GM12878 (cell line): ENCODE data around the gene ANXA4. TPM values are rescaled to one million over a fixed set of nuclear protein-coding genes. Genes with fewer than 3 reads are reported as not detected.

Experiments used
- ATAC-seq: fragments of 200-7000 bp; cut with Tn5 transposase; 3 replicates; pipeline ENCODE4 v1.9.1; 2020; ENCODE audit warnings: mild to moderate bottlenecking, moderate library complexity
- BruUV-seq: library from RNA; stranded (reverse); fragments of 400-500 nt; replicated peaks from 2 replicates; lab custom pipeline; 2021; lab: Mats Ljungman, UMichigan
- CTCF ChIA-PET: fragments of 300-600 bp; sonication (Branson Sonifier 250); formaldehyde crosslinking; extraction: SDS; loops from one replicate; lab custom pipeline; 2021; ENCODE audit warnings: inconsistent platforms; lab: Yijun Ruan, JAX
- POLR2A ChIA-PET: fragments of 350-600 bp; formaldehyde crosslinking; extraction: SDS; loops from one replicate; lab custom pipeline; 2021; ENCODE audit warnings: inconsistent platforms; lab: Charles Lee
- RAD21 ChIA-PET: fragments of 300-600 bp; sonication (Branson Sonifier 250); formaldehyde crosslinking; loops from one replicate; lab custom pipeline; 2023; ENCODE audit warnings: antibody characterized with exemption; ENCODE audit not compliant: unreplicated experiment; lab: Charles Lee
- SMC1A ChIA-PET: fragments of 300-600 bp; sonication (Branson Sonifier 250); formaldehyde crosslinking; loops from one replicate; lab custom pipeline; 2023; ENCODE audit not compliant: unreplicated experiment, uncharacterized antibody; lab: Charles Lee
- DNase-seq: peaks from one replicate; pipeline ENCODE4 v3.0.0-alpha.2; 2011; ENCODE audit warnings: low read depth, low spot score
- FAIRE-seq: peaks from 3 replicates; lab custom pipeline; 2011; peaks lifted over from hg19 to GRCh38; lab: Jason Lieb, UNC
- H2AFZ ChIP-seq: 2 replicates; pipeline ENCODE4 v1.6.0; 2011; ENCODE audit warnings: low read depth, low read length, control low read depth; ENCODE audit not compliant: control insufficient read depth
- H3K27ac ChIP-seq: 2 replicates; pipeline ENCODE4 v1.5.1; 2011; ENCODE audit warnings: control low read depth; ENCODE audit not compliant: control insufficient read depth, insufficient read depth
- H3K27me3 ChIP-seq, 2 experiments: replicated peaks in 1 of 2; 2 replicates each; pipeline versions ENCODE4 v1.6.0 to v1.6.1; 2011; ENCODE audit warnings: low read length in 1 of 2; ENCODE audit not compliant: control insufficient read depth in 2 of 2, insufficient read depth in 2 of 2
- H3K36me3 ChIP-seq, 2 experiments: 2 replicates each; pipeline ENCODE4 v1.5.1; 2011; ENCODE audit warnings: low read length in 1 of 2; ENCODE audit not compliant: control insufficient read depth in 2 of 2, insufficient read depth in 2 of 2
- H3K4me1 ChIP-seq: 2 replicates; pipeline ENCODE4 v1.6.1; 2011; ENCODE audit warnings: mild to moderate bottlenecking, low read length, moderate library complexity, mixed read lengths; ENCODE audit not compliant: control insufficient read depth, insufficient read depth
- H3K4me2 ChIP-seq: 2 replicates; pipeline ENCODE4 v1.6.0; 2011; ENCODE audit warnings: control low read depth; ENCODE audit not compliant: control insufficient read depth, insufficient read depth
- H3K4me3 ChIP-seq: fragments of 200-600 bp; sonication (generic); 2 replicates; pipeline ENCODE4 v1.5.1; 2016
- H3K79me2 ChIP-seq: 2 replicates; pipeline ENCODE4 v1.6.0; 2011; ENCODE audit warnings: low read length; ENCODE audit not compliant: control insufficient read depth, insufficient read depth
- H3K9ac ChIP-seq: 2 replicates; pipeline ENCODE4 v1.8.0; 2011; ENCODE audit warnings: low read length, control low read depth, mixed read lengths; ENCODE audit not compliant: control insufficient read depth, insufficient read depth
- H3K9me3 ChIP-seq: replicated peaks from 3 replicates; pipeline ENCODE4 v1.5.1; 2011; ENCODE audit warnings: mild to moderate bottlenecking, low read length; ENCODE audit not compliant: control insufficient read depth, insufficient read depth
- H4K20me1 ChIP-seq: 2 replicates; pipeline ENCODE4 v1.6.0; 2011; ENCODE audit not compliant: control insufficient read depth, insufficient read depth
- CBX3 ChIP-seq: fragments of 200-600 bp; sonication (generic); IDR thresholded peaks from 2 replicates; pipeline ENCODE4 v1.6.1; 2016; ENCODE audit warnings: low read depth, borderline replicate concordance
- CHD1 ChIP-seq: IDR thresholded peaks from 2 replicates; pipeline ENCODE4 v1.6.1; 2012; ENCODE audit warnings: low read depth, low read length, improper control_type of control experiment
- CUX1 ChIP-seq: IDR thresholded peaks from 2 replicates; pipeline ENCODE4 v1.6.1; 2012; ENCODE audit warnings: improper control_type of control experiment, low read depth, low read length; ENCODE audit not compliant: insufficient replicate concordance
- MTA3 ChIP-seq: IDR thresholded peaks from 2 replicates; pipeline ENCODE4 v1.6.1; 2012; ENCODE audit warnings: low read length, inconsistent platforms, borderline replicate concordance
- MXI1 ChIP-seq: fragments of 150-350 bp; IDR thresholded peaks from 2 replicates; pipeline ENCODE4 v1.6.1; 2011; ENCODE audit warnings: low read depth, mild to moderate bottlenecking, inconsistent platforms, low read length, improper control_type of control experiment
- MYB ChIP-seq: fragments of 150-350 bp; IDR thresholded peaks from 2 replicates; pipeline ENCODE4 v1.6.1; 2014; ENCODE audit warnings: mild to moderate bottlenecking, low read depth, low read length, borderline replicate concordance
- MYC ChIP-seq: IDR thresholded peaks from 2 replicates; pipeline ENCODE4 v1.6.1; 2011; ENCODE audit warnings: mild to moderate bottlenecking, low read length, moderate library complexity, inconsistent platforms; ENCODE audit not compliant: insufficient read depth, insufficient replicate concordance, insufficient read length, severe bottlenecking
- NR2C2 ChIP-seq: IDR thresholded peaks from 2 replicates; pipeline ENCODE4 v1.6.1; 2011; ENCODE audit warnings: borderline replicate concordance, low read depth; ENCODE audit not compliant: control insufficient read depth, insufficient read length
- PAX8 ChIP-seq: fragments of 450-650 bp; IDR thresholded peaks from 2 replicates; pipeline ENCODE4 v1.6.1; 2017; ENCODE audit warnings: mild to moderate bottlenecking, moderate library complexity
- POLR2AphosphoS2 ChIP-seq: IDR thresholded peaks from 2 replicates; pipeline ENCODE4 v1.6.1; 2011; ENCODE audit warnings: low read depth, mild to moderate bottlenecking, low read length, improper control_type of control experiment, moderate library complexity
- SPI1 ChIP-seq: IDR thresholded peaks from 2 replicates; pipeline ENCODE4 v1.6.1; 2011; ENCODE audit warnings: low read depth, mild to moderate bottlenecking, low read length, moderate library complexity, borderline replicate concordance; ENCODE audit not compliant: insufficient read depth
- SREBF1 ChIP-seq: IDR thresholded peaks from 2 replicates; pipeline ENCODE4 v1.6.1; 2012; ENCODE audit warnings: mild to moderate bottlenecking, low read length
- ZBTB4 ChIP-seq: fragments of 450-650 bp; formaldehyde crosslinking; IDR thresholded peaks from 2 replicates; pipeline ENCODE4 v1.4.0; 2022; ENCODE audit warnings: mild to moderate bottlenecking, moderate library complexity
- ZNF274 ChIP-seq: IDR thresholded peaks from one replicate; pipeline ENCODE4 v1.8.0; 2011; ENCODE audit not compliant: insufficient read length, insufficient read depth
- ZNF384 ChIP-seq: IDR thresholded peaks from 2 replicates; pipeline ENCODE4 v1.6.1; 2012; ENCODE audit warnings: low read depth, mild to moderate bottlenecking, low read length, improper control_type of control experiment, borderline replicate concordance
- WGBS: methylation state at CpG from one replicate; pipeline ENCODE4 v1.1.6; 2016; ENCODE audit warnings: low lambda C conversion rate; ENCODE audit not compliant: insufficient replicate concordance, insufficient coverage; ENCODE audit errors: missing lambda C conversion rate; 5-methylcytosine and 5-hydroxymethylcytosine counted together
- in situ Hi-C: fragments of 300-500 bp; cut with MboI; formaldehyde crosslinking; loops from 9 replicates; pipeline ENCODE4 v1.14.3; 2018; ENCODE audit warnings: mixed read lengths
- intact Hi-C: fragments of 100-400 bp; cut with micrococcal nuclease; formaldehyde crosslinking; loops from one replicate; pipeline ENCODE4 v1.14.2; 2022; ENCODE audit not compliant: unreplicated experiment
- polyA plus RNA-seq, 11 experiments: library from polyadenylated mRNA; depleted of rRNA in 4 of 11; unstranded in 6 of 11; stranded (reverse) in 5 of 11; fragments of >200 nt; fragmentation: Nextera tagmentation in 4 of 11; fragmentation: Illumina TruSeq in 1 of 11; extraction: Ambion mirVana in 4 of 11; extraction: Trizol in 1 of 11; gene quantifications; 1 replicate in 1 of 11; 2 replicates in 10 of 11; pipeline versions ENCODE4 v1.2.1 to v1.2.3, GENCODE V29; 2011 to 2016; ENCODE audit warnings: inconsistent platforms in 2 of 11, missing spikeins in 2 of 11, low read depth in 1 of 11
- total RNA-seq, 4 experiments: library from RNA; depleted of rRNA in 3 of 4; stranded (reverse); fragments of >200 nt in 3 of 4; fragmentation: Illumina TruSeq in 1 of 4; extraction: Trizol in 1 of 4; gene quantifications; 2 replicates each; pipeline versions ENCODE4 v1.2.1 to v1.2.3, GENCODE V29; 2013 to 2021

ANXA4 gene
- total and polyA plus RNA-seq, 10 of the 15 experiments (the other 5 are each of a cell fraction or from before 2014, with no cell fraction given): 16.3 to 97.2 (median 71.0) TPM

GRCh38 chr2:69858261-69858660 lies 116.3 kb downstream of the ANXA4 start (continued):
- TF ChIP-seq CUX1 (no peak), ZNF274 (no peak), MXI1 (no peak), MYC (no peak), ZNF384 (no peak)

GRCh38 chr2:69863298-69863697 lies 121.4 kb downstream of the ANXA4 start:
- ChIA-PET CTCF (interaction anchor here (1.2 to 2.6 kb wide), 4 partner anchors 10 to 139 kb away, joined by 3 to 8 read pairs (median 4); no protein-coding TSS in a partner anchor), SMC1A (interaction anchor here (0.6 to 1.3 kb wide), 4 partner anchors 13 to 140 kb away, joined by 3 to 5 read pairs (median 4); no protein-coding TSS in a partner anchor)
- TF ChIP-seq NR2C2 (no peak), SREBF1 (no peak), PAX8 (no peak), MTA3 (no peak), CBX3 (no peak), SPI1 (no peak), POLR2AphosphoS2 (no peak), CHD1 (no peak), ZBTB4 (no peak), MYB (no peak)

More at GRCh38 chr2:69863298-69863697, 121.4 kb downstream of the ANXA4 start:
- Histone ChIP-seq H3K9ac (no peak overlapping the region), H3K79me2 (no peaks in the 10 kb centered on the region), H3K9me3 (no peaks in the 10 kb centered on the region), H3K36me3 (peaks cover 3 to 17% of the 10 kb centered on the region in 2 experiments; a peak in 3 of 4 replicates), H3K4me3 (no peak overlapping the region), H3K4me1 (no peaks in the 10 kb centered on the region), H4K20me1 (no peaks in the 10 kb centered on the region), H2AFZ (no peak overlapping the region), H3K4me2 (no peak overlapping the region), H3K27ac (no peak overlapping the region), H3K27me3 (no peaks in the 10 kb centered on the region)
- POLR2A ChIA-PET: interaction anchor here (0.6 kb wide), 1 partner anchor 161 kb away, joined by 3 read pairs; no protein-coding TSS in a partner anchor
- DNase-seq (no peak), ATAC-seq (no peak), FAIRE-seq (no peak)
- in situ Hi-C loops (no loop called here), intact Hi-C loops (no loop called here)
- WGBS: 94% methylated on average over 1 of the region's 1 CpG
- RAD21 ChIA-PET: interaction anchor here (1.1 to 1.6 kb wide), 2 partner anchors 138 kb away, joined by 3 to 5 read pairs; no protein-coding TSS in a partner anchor
- no TSS peak for BruUV-seq
